Esophagus muscularis mucosa (tissue), 3 donors: ENCODE measurements around the gene CACNA1G.

Experiments
- POLR2A ChIP-seq: fragments of 450-650 bp; IDR thresholded peaks from one replicate; pipeline ENCODE4 v1.6.1; 2017; ENCODE audit warnings: antibody characterized with exemption, moderate library complexity, mild to moderate bottlenecking, low read depth
- TF ChIP-seq, protein P1 (sequence below), 3 experiments: fragments of 200-600 bp in 2 of 3; fragments of 450-650 bp in 1 of 3; sonication (generic) in 2 of 3; IDR thresholded peaks; one replicate each; pipeline ENCODE4 v1.5.1; 2017 to 2019; ENCODE audit warnings: antibody characterized with exemption in 3 of 3, mild to moderate bottlenecking in 2 of 3, moderate library complexity in 1 of 3

DNA sequence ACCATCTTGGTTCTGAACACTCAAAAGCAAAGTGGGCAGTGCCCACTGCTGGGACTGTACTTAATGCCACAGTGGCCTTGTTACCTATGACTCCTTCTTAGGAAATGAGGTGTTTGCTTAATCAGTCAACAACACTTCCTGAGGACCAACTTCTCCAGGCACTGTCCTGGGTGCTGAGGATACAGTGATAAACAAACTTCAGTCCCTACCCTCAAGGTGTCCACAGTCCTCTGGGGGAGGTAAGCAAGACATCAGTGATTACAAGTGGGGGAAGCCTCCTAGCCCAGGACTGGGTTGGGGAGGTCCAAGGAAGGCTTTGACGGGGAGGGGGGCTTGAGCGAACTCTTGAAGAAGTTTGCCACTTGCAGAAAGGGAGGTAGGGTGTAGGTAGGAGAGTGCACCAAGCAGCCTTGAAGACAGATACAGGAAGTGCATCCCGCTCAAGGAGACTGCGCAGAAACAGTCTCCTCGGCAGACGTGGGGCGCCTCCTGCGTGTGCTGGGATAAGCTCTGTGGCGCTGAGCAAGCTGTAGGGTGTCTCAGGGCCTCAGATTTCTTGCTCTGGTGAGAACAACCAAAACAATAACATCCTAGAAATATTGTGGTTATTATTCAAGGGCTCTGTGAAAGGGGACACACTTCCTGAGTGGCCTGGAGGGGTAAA, 71.5 kb downstream of the CACNA1G start:
- TF ChIP-seq POLR2A = no peak
- TF ChIP-seq, protein P1, sequence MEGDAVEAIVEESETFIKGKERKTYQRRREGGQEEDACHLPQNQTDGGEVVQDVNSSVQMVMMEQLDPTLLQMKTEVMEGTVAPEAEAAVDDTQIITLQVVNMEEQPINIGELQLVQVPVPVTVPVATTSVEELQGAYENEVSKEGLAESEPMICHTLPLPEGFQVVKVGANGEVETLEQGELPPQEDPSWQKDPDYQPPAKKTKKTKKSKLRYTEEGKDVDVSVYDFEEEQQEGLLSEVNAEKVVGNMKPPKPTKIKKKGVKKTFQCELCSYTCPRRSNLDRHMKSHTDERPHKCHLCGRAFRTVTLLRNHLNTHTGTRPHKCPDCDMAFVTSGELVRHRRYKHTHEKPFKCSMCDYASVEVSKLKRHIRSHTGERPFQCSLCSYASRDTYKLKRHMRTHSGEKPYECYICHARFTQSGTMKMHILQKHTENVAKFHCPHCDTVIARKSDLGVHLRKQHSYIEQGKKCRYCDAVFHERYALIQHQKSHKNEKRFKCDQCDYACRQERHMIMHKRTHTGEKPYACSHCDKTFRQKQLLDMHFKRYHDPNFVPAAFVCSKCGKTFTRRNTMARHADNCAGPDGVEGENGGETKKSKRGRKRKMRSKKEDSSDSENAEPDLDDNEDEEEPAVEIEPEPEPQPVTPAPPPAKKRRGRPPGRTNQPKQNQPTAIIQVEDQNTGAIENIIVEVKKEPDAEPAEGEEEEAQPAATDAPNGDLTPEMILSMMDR (IDR thresholded peaks at IDR 0.05) = no peak
